HG02973 (cell line): ENCODE results near the gene LRRN2.
"Not testable (repeated sequence)": the region's sequence is repeated elsewhere in the genome, so short reads cannot be mapped to it uniquely, and the experiment has no call there.

ENCODE experiments used
- ATAC-seq: cut with Tn5 transposase; IDR thresholded peaks from one replicate; pipeline ENCODE4 v1.9.1; 2021; ENCODE audit warnings: moderate library complexity; ENCODE audit not compliant: unreplicated experiment

Gene LRRN2

GRCh38 chr1:204685236-204686006 lies at the start of gene LRRN2:
Gene LRRN2, minus strand, starts transcription at chr1:204685738. Its CDS starts 65,746 bp downstream, at chr1:204619992.
- ATAC-seq = no peak

- no peak for ATAC-seq
These were observed 49.5 kb upstream of the LRRN2 start for GRCh38 chr1:204735042-204735441.

- ATAC-seq = no peak
These were observed 48.5 kb upstream of the LRRN2 start for GRCh38 chr1:204733869-204734596.

- ATAC-seq = no peak
These were observed 47.8 kb upstream of the LRRN2 start for GRCh38 chr1:204733289-204733688.

GRCh38 chr1:204731985-204732575 lies 46.5 kb upstream of the LRRN2 start:
- no peak for ATAC-seq

- ATAC-seq = no peak
These were observed 46.0 kb upstream of the LRRN2 start for GRCh38 chr1:204731509-204731908.

- ATAC-seq = no peak
These were observed 45.4 kb upstream of the LRRN2 start for GRCh38 chr1:204730826-204731459.

GRCh38 chr1:204729516-204729915 lies 44.0 kb upstream of the LRRN2 start:
- ATAC-seq = no peak

GRCh38 chr1:204728456-204728855 lies 42.9 kb upstream of the LRRN2 start:
- no peak for ATAC-seq

- ATAC-seq = no peak
These were observed 42.5 kb upstream of the LRRN2 start for GRCh38 chr1:204728045-204728444.

- ATAC-seq = not testable (repeated sequence)
These were observed 41.9 kb upstream of the LRRN2 start for GRCh38 chr1:204727438-204727837.

- no peak for ATAC-seq
These were observed 40.9 kb upstream of the LRRN2 start for GRCh38 chr1:204726478-204726877.

- ATAC-seq = no peak
These were observed 40.4 kb upstream of the LRRN2 start for GRCh38 chr1:204725821-204726448.

- no peak for ATAC-seq
These were observed 37.7 kb upstream of the LRRN2 start for GRCh38 chr1:204723131-204723787.

- no peak for ATAC-seq
These were observed 36.0 kb upstream of the LRRN2 start for GRCh38 chr1:204721373-204722055.

GRCh38 chr1:204716660-204717059 lies 31.1 kb upstream of the LRRN2 start:
- no peak for ATAC-seq

- no peak for ATAC-seq
These were observed 29.4 kb upstream of the LRRN2 start for GRCh38 chr1:204714861-204715511.

GRCh38 chr1:204714194-204714860 lies 28.8 kb upstream of the LRRN2 start:
- ATAC-seq = no peak

GRCh38 chr1:204713541-204713940 lies 28.0 kb upstream of the LRRN2 start:
- no peak for ATAC-seq
